ENCODE data around the gene POMC.
"Not testable (repeated sequence)": the region's sequence is repeated elsewhere in the genome, so short reads cannot be mapped to it uniquely, and the experiment has no call there.

Gene POMC

DNA sequence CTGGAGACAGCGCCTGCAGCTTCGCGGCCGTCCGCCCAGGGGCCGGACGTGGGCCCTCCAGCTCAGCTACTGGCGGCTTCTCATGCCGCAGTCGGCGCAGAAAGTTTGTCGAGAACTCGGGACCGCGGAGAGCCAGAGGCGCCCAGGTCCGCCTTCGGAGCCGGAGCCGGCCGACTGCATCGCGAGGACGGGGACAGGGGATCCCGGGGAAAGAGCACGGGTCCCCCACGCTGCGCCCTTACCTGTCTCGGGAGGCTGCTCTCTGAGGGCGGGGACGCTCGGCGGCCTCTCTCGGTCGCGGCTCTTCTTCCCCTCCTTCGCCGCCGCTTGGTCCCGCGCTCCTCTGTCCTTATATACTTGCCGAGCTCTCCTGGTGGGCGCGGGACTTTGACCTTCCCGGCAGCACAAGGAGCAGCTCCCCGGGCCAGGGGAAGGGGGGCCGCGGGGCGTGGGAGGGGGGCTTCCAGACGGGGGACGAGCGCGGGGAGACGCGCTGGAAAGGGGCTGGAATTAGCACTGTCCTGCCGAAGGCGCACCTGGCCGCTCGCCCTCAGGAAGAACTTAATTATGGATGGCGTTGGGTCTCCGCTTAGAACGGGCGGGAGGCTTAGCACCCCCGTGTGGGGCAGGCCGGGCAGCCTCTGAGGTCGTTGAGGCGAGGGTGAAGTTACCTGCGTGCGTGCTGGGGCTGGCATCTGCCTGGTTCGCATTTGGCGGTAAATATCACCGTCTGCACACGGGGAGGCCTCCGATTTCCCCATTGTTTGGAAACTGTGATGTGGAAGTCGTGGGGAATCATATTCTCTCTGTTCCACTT is at the start of gene POMC:
POMC (minus strand) TSS at position 325 of the 817 bp plus-strand sequence. CDS start 3,808 bp downstream, outside the sequence.
- H2AFZ ChIP-seq (ENCODE audit: low read length, unreplicated experiment): no peak within 1 kb of the TSS
- peaks cover 71% of the 10 kb centered on the region for H3K27me3 ChIP-seq (ENCODE audit: insufficient read depth, low read length)
- H3K4me3 ChIP-seq (ENCODE audit: low read depth, low read length): peak within 1 kb of the TSS; percentile 65
- H3K79me2 ChIP-seq (ENCODE audit: control insufficient read depth, insufficient read depth, low read length, unreplicated experiment): no peaks in the 10 kb centered on the region
- no peak within 1 kb of the TSS for H3K27ac ChIP-seq (ENCODE audit: low read depth, low read length)
- no peaks in the 10 kb centered on the region for H3K36me3 ChIP-seq (ENCODE audit: insufficient read depth, low read length)
- no peaks in the 10 kb centered on the region for H3K4me1 ChIP-seq (ENCODE audit: control insufficient read depth, insufficient read depth, low read length, unreplicated experiment)

- Histone ChIP-seq H3K27me3 (ENCODE audit: insufficient read depth, low read length) (no peaks in the 10 kb centered on the region), H3K4me1 (ENCODE audit: control insufficient read depth, insufficient read depth, low read length, unreplicated experiment) (no peaks in the 10 kb centered on the region), H3K27ac (ENCODE audit: low read depth, low read length) (no peak overlapping the region), H3K36me3 (ENCODE audit: insufficient read depth, low read length) (no peaks in the 10 kb centered on the region), H3K4me3 (ENCODE audit: low read depth, low read length) (no peak overlapping the region), H3K79me2 (ENCODE audit: control insufficient read depth, insufficient read depth, low read length, unreplicated experiment) (no peaks in the 10 kb centered on the region), H2AFZ (ENCODE audit: low read length, unreplicated experiment) (no peak overlapping the region)
Observed at GRCh38 chr2:25218100-25218499, 49.7 kb upstream of the POMC start.

- H3K4me1 ChIP-seq (ENCODE audit: control insufficient read depth, insufficient read depth, low read length, unreplicated experiment): no peaks in the 10 kb centered on the region
- H3K4me3 ChIP-seq (ENCODE audit: low read depth, low read length): peak overlapping the region; percentile 82
- no peaks in the 10 kb centered on the region for H3K36me3 ChIP-seq (ENCODE audit: insufficient read depth, low read length)
- no peak overlapping the region for H3K27ac ChIP-seq (ENCODE audit: low read depth, low read length)
- H3K27me3 ChIP-seq (ENCODE audit: insufficient read depth, low read length): no peaks in the 10 kb centered on the region
- no peaks in the 10 kb centered on the region for H3K79me2 ChIP-seq (ENCODE audit: control insufficient read depth, insufficient read depth, low read length, unreplicated experiment)
- peak overlapping the region; percentile 94 for H2AFZ ChIP-seq (ENCODE audit: low read length, unreplicated experiment)
Observed at GRCh38 chr2:25215948-25216679, 47.7 kb upstream of the POMC start.

DNA sequence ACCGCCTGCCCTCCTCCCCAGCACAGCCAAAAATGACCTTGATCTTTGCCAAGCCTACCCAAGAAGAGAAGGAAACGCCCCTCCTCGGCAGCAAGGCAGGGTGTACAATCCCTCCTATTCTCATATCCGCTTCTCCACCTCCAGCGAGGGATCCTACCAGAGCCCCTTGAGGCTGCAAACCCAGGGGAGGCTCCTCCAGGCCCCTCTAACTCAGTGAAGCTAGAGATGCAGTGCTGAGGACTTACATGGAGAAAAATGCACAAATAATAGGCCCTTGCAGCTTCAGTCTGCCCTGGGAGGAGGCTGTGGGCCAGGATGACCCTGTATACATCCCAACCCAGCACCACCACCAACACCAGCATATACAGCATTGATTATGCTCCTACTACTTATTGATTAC is 46.9 kb upstream of the POMC start:
- H3K4me1 ChIP-seq (ENCODE audit: control insufficient read depth, insufficient read depth, low read length, unreplicated experiment): no peaks in the 10 kb centered on the region
- no peaks in the 10 kb centered on the region for H3K27me3 ChIP-seq (ENCODE audit: insufficient read depth, low read length)
- H3K27ac ChIP-seq (ENCODE audit: low read depth, low read length): no peak overlapping the region
- H3K36me3 ChIP-seq (ENCODE audit: insufficient read depth, low read length): no peaks in the 10 kb centered on the region
- H3K4me3 ChIP-seq (ENCODE audit: low read depth, low read length): peak overlapping the region; percentile 82
- H3K79me2 ChIP-seq (ENCODE audit: control insufficient read depth, insufficient read depth, low read length, unreplicated experiment): no peaks in the 10 kb centered on the region
- no peak overlapping the region for H2AFZ ChIP-seq (ENCODE audit: low read length, unreplicated experiment)

DNA sequence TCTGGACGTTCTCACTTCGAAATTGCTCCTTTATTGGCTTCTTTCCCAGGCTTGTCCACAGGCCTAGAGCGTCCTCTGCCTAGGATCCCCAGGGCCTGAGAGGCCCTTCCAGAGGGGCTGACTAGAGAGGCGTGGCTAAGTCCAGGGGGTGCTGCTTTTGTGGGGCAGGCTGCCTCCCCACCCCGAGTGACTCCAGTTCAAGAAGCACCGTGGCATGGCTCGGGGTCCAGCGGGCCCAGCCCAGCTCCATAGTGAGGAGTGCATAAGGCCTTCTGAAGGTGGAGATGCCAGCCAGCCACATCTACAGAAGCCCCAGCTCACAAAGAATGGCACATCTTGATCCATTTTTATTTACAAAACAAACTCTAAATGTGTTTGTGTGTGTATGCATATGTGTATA is 44.8 kb upstream of the POMC start:
- no peak overlapping the region for H2AFZ ChIP-seq (ENCODE audit: low read length, unreplicated experiment)
- H3K27ac ChIP-seq (ENCODE audit: low read depth, low read length): no peak overlapping the region
- no peaks in the 10 kb centered on the region for H3K4me1 ChIP-seq (ENCODE audit: control insufficient read depth, insufficient read depth, low read length, unreplicated experiment)
- H3K4me3 ChIP-seq (ENCODE audit: low read depth, low read length): no peak overlapping the region
- H3K36me3 ChIP-seq (ENCODE audit: insufficient read depth, low read length): no peaks in the 10 kb centered on the region
- H3K27me3 ChIP-seq (ENCODE audit: insufficient read depth, low read length): no peaks in the 10 kb centered on the region
- H3K79me2 ChIP-seq (ENCODE audit: control insufficient read depth, insufficient read depth, low read length, unreplicated experiment): no peaks in the 10 kb centered on the region

DNA sequence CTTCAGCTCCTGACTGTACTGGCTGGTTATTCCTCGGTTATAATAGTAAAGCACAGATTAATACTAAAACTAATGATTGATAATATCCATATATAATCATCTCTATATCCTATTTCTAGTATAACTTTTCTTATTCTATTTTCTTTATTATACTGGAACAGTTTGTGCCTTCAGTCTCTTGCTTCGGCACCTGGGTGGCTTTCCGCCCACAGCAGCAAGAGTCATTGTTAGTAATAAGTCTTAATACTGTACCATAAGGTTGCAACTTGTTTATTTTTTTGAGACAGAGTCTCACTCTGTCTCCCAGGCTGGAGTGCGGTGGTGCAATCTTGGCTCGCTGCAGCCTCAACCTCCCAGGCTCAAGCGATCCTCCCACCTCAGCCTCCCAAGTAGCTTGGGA is 42.5 kb upstream of the POMC start:
- not testable (repeated sequence) for H3K27me3 ChIP-seq (ENCODE audit: insufficient read depth, low read length); H2AFZ ChIP-seq (ENCODE audit: low read length, unreplicated experiment); H3K27ac ChIP-seq (ENCODE audit: low read depth, low read length); H3K79me2 ChIP-seq (ENCODE audit: control insufficient read depth, insufficient read depth, low read length, unreplicated experiment); H3K4me1 ChIP-seq (ENCODE audit: control insufficient read depth, insufficient read depth, low read length, unreplicated experiment); H3K36me3 ChIP-seq (ENCODE audit: insufficient read depth, low read length); H3K4me3 ChIP-seq (ENCODE audit: low read depth, low read length)

DNA sequence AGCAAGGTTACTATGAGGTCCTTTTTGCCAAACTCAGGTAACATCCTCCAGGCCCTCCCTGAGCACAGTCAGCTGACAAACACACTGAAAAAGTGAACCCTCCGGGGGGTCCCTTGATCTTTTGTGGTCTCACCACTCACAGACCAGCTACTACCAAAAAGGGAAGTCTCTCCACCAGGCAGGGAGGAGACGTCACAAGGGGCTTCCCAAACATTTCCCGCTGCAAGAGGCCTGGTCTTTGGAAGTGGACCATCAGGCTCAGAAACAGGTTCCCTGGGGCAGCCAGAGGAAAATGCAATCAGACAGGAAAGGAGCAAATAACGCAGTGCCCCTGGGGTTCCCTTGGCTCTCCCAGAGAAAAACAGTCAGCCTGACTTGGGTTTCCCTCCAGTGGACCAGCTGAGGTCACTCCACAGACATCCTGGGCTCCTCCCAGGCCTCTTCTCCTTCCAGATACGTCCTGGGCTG is 38.7 kb upstream of the POMC start:
- Histone ChIP-seq H2AFZ (ENCODE audit: low read length, unreplicated experiment) (no peak overlapping the region), H3K27ac (ENCODE audit: low read depth, low read length) (no peak overlapping the region)

DNA sequence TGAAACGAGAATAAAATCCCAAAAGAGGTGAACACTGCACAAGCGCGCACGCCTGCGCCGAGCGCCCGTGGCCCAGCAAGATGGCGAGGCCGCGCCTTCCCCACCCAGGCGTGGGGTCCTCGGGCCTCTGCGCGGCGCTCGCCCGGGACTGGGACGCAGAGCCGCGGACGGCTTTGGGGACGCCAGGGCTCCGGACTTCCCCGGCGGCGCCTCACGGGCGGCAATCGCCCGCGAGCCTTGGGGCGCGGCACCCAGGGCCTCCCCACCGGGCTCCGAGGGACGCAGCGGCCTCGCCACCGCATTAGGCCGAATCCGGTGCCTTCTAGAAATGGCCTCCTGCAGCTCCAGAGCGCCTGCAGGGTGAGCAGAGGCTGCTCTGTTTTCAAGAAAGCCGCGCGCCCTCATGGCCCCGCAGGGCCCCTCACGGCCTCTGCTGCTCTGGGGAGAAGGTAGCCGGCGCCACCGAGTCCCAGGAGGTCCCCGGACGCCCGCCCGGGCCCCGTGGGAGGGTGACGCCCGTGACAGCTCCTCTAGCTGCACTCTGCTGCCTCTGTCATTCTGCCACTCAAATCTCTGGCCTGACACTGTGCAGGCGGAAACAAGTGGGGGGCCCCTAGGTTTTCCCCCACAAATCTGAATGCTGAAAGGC is 35.9 kb upstream of the POMC start:
- H3K27me3 ChIP-seq (ENCODE audit: insufficient read depth, low read length): no peaks in the 10 kb centered on the region
- H3K27ac ChIP-seq (ENCODE audit: low read depth, low read length): no peak overlapping the region
- H3K36me3 ChIP-seq (ENCODE audit: insufficient read depth, low read length): no peaks in the 10 kb centered on the region
- H3K4me1 ChIP-seq (ENCODE audit: control insufficient read depth, insufficient read depth, low read length, unreplicated experiment): no peaks in the 10 kb centered on the region
- peak overlapping the region; percentile 75 for H3K4me3 ChIP-seq (ENCODE audit: low read depth, low read length)
- H3K79me2 ChIP-seq (ENCODE audit: control insufficient read depth, insufficient read depth, low read length, unreplicated experiment): no peaks in the 10 kb centered on the region
- H2AFZ ChIP-seq (ENCODE audit: low read length, unreplicated experiment): peak overlapping the region; percentile 68

More for the DNA sequence above, 38.7 kb upstream of the POMC start:
- Histone ChIP-seq H3K27me3 (ENCODE audit: insufficient read depth, low read length) (no peaks in the 10 kb centered on the region), H3K36me3 (ENCODE audit: insufficient read depth, low read length) (no peaks in the 10 kb centered on the region), H3K4me1 (ENCODE audit: control insufficient read depth, insufficient read depth, low read length, unreplicated experiment) (no peaks in the 10 kb centered on the region), H3K4me3 (ENCODE audit: low read depth, low read length) (no peak overlapping the region), H3K79me2 (ENCODE audit: control insufficient read depth, insufficient read depth, low read length, unreplicated experiment) (no peaks in the 10 kb centered on the region)

GRCh38 chr2:25202275-25202674 is 33.9 kb upstream of the POMC start:
- Histone ChIP-seq H3K36me3 (ENCODE audit: insufficient read depth, low read length) (no peaks in the 10 kb centered on the region), H2AFZ (ENCODE audit: low read length, unreplicated experiment) (no peak overlapping the region), H3K4me1 (ENCODE audit: control insufficient read depth, insufficient read depth, low read length, unreplicated experiment) (no peaks in the 10 kb centered on the region), H3K27me3 (ENCODE audit: insufficient read depth, low read length) (no peaks in the 10 kb centered on the region), H3K4me3 (ENCODE audit: low read depth, low read length) (no peak overlapping the region), H3K27ac (ENCODE audit: low read depth, low read length) (no peak overlapping the region), H3K79me2 (ENCODE audit: control insufficient read depth, insufficient read depth, low read length, unreplicated experiment) (no peaks in the 10 kb centered on the region)

DNA sequence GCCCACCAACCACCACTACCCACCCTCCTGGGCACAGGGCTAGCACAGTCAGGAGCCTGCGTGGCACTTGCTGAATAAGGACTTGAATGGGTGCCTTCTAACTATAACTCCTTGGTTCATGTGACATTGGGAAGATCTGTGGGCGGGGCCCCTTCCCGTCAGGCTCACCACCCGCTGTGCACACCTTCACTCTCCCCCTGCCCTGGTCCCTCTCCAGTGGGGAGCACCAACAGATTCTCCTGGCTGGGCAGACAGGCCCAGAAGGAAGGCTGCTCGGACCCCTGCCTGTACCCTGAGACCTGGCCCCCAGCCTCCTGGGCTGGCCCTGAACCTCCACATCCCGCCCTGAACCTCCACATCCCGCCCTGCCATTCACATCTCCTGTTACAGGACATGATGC is 33.4 kb upstream of the POMC start:
- H3K79me2 ChIP-seq (ENCODE audit: control insufficient read depth, insufficient read depth, low read length, unreplicated experiment): no peaks in the 10 kb centered on the region
- no peak overlapping the region for H2AFZ ChIP-seq (ENCODE audit: low read length, unreplicated experiment)
- no peaks in the 10 kb centered on the region for H3K27me3 ChIP-seq (ENCODE audit: insufficient read depth, low read length)
- no peak overlapping the region for H3K4me3 ChIP-seq (ENCODE audit: low read depth, low read length)
- no peak overlapping the region for H3K27ac ChIP-seq (ENCODE audit: low read depth, low read length)
- no peaks in the 10 kb centered on the region for H3K4me1 ChIP-seq (ENCODE audit: control insufficient read depth, insufficient read depth, low read length, unreplicated experiment)
- no peaks in the 10 kb centered on the region for H3K36me3 ChIP-seq (ENCODE audit: insufficient read depth, low read length)
